Activated CD8-positive, alpha-beta memory T cell treated with anti-CD3 and anti-CD28 coated beads for 4 hours (primary cell): ENCODE measurements around the gene CTU2.

Experiments used
- DNase-seq, 2 donors: peaks; one replicate each; pipeline ENCODE4 v3.0.0-alpha.2; 2020; ENCODE audit warnings: low read depth in 2 of 2

CTU2 gene

GRCh38 chr16:88743693-88744576 lies 37.6 kb downstream of the CTU2 start:
- peak; percentile 58 to 59 for DNase-seq

GRCh38 chr16:88744577-88745521 lies 38.5 kb downstream of the CTU2 start:
- DNase-seq, result no peak

GRCh38 chr16:88746506-88746905 lies 40.2 kb downstream of the CTU2 start:
- no peak for DNase-seq

- no peak for DNase-seq
These were observed 41.4 kb downstream of the CTU2 start for GRCh38 chr16:88747588-88748301.

GRCh38 chr16:88748364-88748763 lies 42.1 kb downstream of the CTU2 start:
- DNase-seq, result no peak

GRCh38 chr16:88749358-88749757 lies 43.1 kb downstream of the CTU2 start:
- no peak for DNase-seq

GRCh38 chr16:88750854-88751253 lies 44.6 kb downstream of the CTU2 start:
- no peak for DNase-seq

GRCh38 chr16:88752386-88753002 lies 46.2 kb downstream of the CTU2 start:
- DNase-seq, result no peak

GRCh38 chr16:88753191-88753590 lies 46.9 kb downstream of the CTU2 start:
- DNase-seq, result no peak

GRCh38 chr16:88753602-88754001 lies 47.3 kb downstream of the CTU2 start:
- DNase-seq, result no peak

- no peak for DNase-seq
These were observed 48.0 kb downstream of the CTU2 start for GRCh38 chr16:88754109-88754911.

GRCh38 chr16:88754912-88755744 lies 48.8 kb downstream of the CTU2 start:
- DNase-seq, result no peak

- DNase-seq, result no peak
These were observed 49.6 kb downstream of the CTU2 start for GRCh38 chr16:88755745-88756443.

GRCh38 chr16:88758227-88758943 lies 52.1 kb downstream of the CTU2 start:
- no peak for DNase-seq

GRCh38 chr16:88758944-88759244 lies 52.6 kb downstream of the CTU2 start:
- no peak for DNase-seq

- no peak for DNase-seq
These were observed 53.1 kb downstream of the CTU2 start for GRCh38 chr16:88759245-88759975.

- no peak for DNase-seq
These were observed 53.7 kb downstream of the CTU2 start for GRCh38 chr16:88759976-88760350.
